K562 (cell line): ENCODE data around the gene ZFYVE28. TPM values are rescaled to one million over a fixed set of nuclear protein-coding genes. Genes with fewer than 3 reads are reported as not detected.
A peak's percentile ranks its signal among the peaks of the same experiment; 100 is the strongest.

Experiments
- BRCA1 ChIP-seq, 2 experiments: fragments of 450-650 bp in 1 of 2; sonication (generic) in 1 of 2; formaldehyde crosslinking in 1 of 2; IDR thresholded peaks; 2 replicates each; pipeline versions ENCODE4 v1.5.0 to v1.6.1; 2017 to 2020; ENCODE audit warnings: mild to moderate bottlenecking in 1 of 2, missing genetic modification reagents in 1 of 2
- CEBPZ ChIP-seq: fragments of 150-350 bp; IDR thresholded peaks from 2 replicates; pipeline ENCODE4 v1.6.1; 2014; ENCODE audit warnings: low read depth, mild to moderate bottlenecking, low read length, borderline replicate concordance
- E4F1 ChIP-seq: fragments of 250-450 bp; sonication (Bioruptor Pico); IDR thresholded peaks from 2 replicates; pipeline ENCODE4 v1.5.0; 2021; ENCODE audit warnings: mild to moderate bottlenecking, borderline replicate concordance
- ERF ChIP-seq: fragments of 450-650 bp; formaldehyde crosslinking; IDR thresholded peaks from 2 replicates; pipeline ENCODE4 v1.4.0; 2020; ENCODE audit warnings: mild to moderate bottlenecking, mixed read lengths
- ESRRB ChIP-seq: fragments of 250-450 bp; sonication (Bioruptor Pico); IDR thresholded peaks from 2 replicates; pipeline ENCODE4 v1.5.0; 2020; ENCODE audit warnings: mild to moderate bottlenecking, moderate library complexity, borderline replicate concordance
- ETS1 ChIP-seq: conservative IDR thresholded peaks from 2 replicates; pipeline ENCODE4 v1.6.1; 2011; ENCODE audit warnings: low read depth, mild to moderate bottlenecking, low read length; ENCODE audit not compliant: control insufficient read depth
- FOXP1 ChIP-seq: sonication (generic); formaldehyde crosslinking; IDR thresholded peaks from 2 replicates; pipeline ENCODE4 v1.8.0; 2022; ENCODE audit warnings: mild to moderate bottlenecking, missing genetic modification reagents
- HSF4 ChIP-seq: fragments of 250-450 bp; sonication (Bioruptor Pico); IDR thresholded peaks from 2 replicates; pipeline ENCODE4 v2.1.2; 2022; ENCODE audit warnings: mild to moderate bottlenecking, moderate library complexity, borderline replicate concordance
- IRF9 ChIP-seq: fragments of 450-650 bp; IDR thresholded peaks from 2 replicates; pipeline ENCODE4 v1.6.1; 2016; ENCODE audit warnings: missing biosample characterization, missing genetic modification characterization
- NCOR1 ChIP-seq: fragments of 450-650 bp; IDR thresholded peaks from 2 replicates; pipeline ENCODE4 v1.6.1; 2016; ENCODE audit warnings: mild to moderate bottlenecking, moderate library complexity
- NFE2L1 ChIP-seq: fragments of 450-650 bp; IDR thresholded peaks from 2 replicates; pipeline ENCODE4 v1.6.1; 2016; ENCODE audit warnings: missing genetic modification characterization, low read depth, mild to moderate bottlenecking, missing compliant biosample characterization, moderate library complexity, borderline replicate concordance
- TFAP4 ChIP-seq: sonication (generic); formaldehyde crosslinking; IDR thresholded peaks from 2 replicates; pipeline ENCODE4 v1.8.0; 2022; ENCODE audit warnings: missing genetic modification reagents, mild to moderate bottlenecking, moderate library complexity, borderline replicate concordance
- VEZF1 ChIP-seq: fragments of 200-800 bp; sonication (Bioruptor generic); IDR thresholded peaks from 2 replicates; pipeline ENCODE4 v1.6.1; 2017; ENCODE audit warnings: missing genetic modification characterization, missing compliant biosample characterization
- XRCC5 ChIP-seq: fragments of 200-400 bp; formaldehyde crosslinking; IDR thresholded peaks from 2 replicates; pipeline ENCODE4 v1.6.1; 2017; ENCODE audit warnings: low read depth, mild to moderate bottlenecking, low read length
- ZNF444 ChIP-seq: fragments of 250-450 bp; sonication (Bioruptor Pico); IDR thresholded peaks from 2 replicates; pipeline ENCODE4 v1.4.0; 2020; ENCODE audit warnings: mild to moderate bottlenecking, moderate library complexity
- ZNF583 ChIP-seq: fragments of 250-450 bp; sonication (Bioruptor Pico); IDR thresholded peaks from 2 replicates; pipeline ENCODE4 v1.4.0; 2020
- polyA plus RNA-seq, 8 experiments: library from polyadenylated mRNA; depleted of rRNA in 4 of 8; stranded (reverse) in 5 of 8; unstranded in 3 of 8; fragments of >200 nt; fragmentation: Nextera tagmentation in 2 of 8; fragmentation: Illumina TruSeq in 1 of 8; extraction: Ambion mirVana in 2 of 8; extraction: Trizol in 1 of 8; gene quantifications; 2 replicates each; pipeline versions ENCODE4 v1.2.1 to v1.2.3, GENCODE V29; 2011 to 2014; ENCODE audit warnings: inconsistent platforms in 1 of 8, missing spikeins in 1 of 8
- total RNA-seq, 7 experiments: library from RNA; depleted of rRNA in 6 of 7; stranded (reverse); fragments of >200 nt in 6 of 7; fragmentation: Illumina TruSeq in 2 of 7; extraction: Trizol in 2 of 7; gene quantifications; 2 replicates each; pipeline versions ENCODE4 v1.2.1 to v1.2.3, GENCODE V29; 2011 to 2021; ENCODE audit warnings: low replicate concordance in 1 of 7

The ZFYVE28 gene
- total and polyA plus RNA-seq, 9 of the 15 experiments (the other 6 are each of a cell fraction or from before 2014, with no cell fraction given) = 1.3 to 24.8 (median 8.9) TPM

- TF ChIP-seq TFAP4 (CRISPR knock-in tag) = 0 out of 2 replicates have a peak, but pooled peaks have one; percentile 61
- TF ChIP-seq XRCC5 = no peak
- TF ChIP-seq ETS1 = no peak
- TF ChIP-seq ZNF444 (CRISPR knock-in tag) = no peak
- TF ChIP-seq FOXP1 = no peak
- TF ChIP-seq HSF4 (CRISPR knock-in tag) = 0 out of 2 replicates have a peak, but pooled peaks have one; percentile 38
- no peak for TF ChIP-seq NCOR1
- no peak; the same call in 1 of the 2 replicates for TF ChIP-seq ERF (CRISPR knock-in tag)
- TF ChIP-seq NFE2L1 (tag) = no peak
- no peak for TF ChIP-seq BRCA1 (IDR thresholded peaks at IDR 0.05)
- no peak for TF ChIP-seq BRCA1 (CRISPR knock-in tag; IDR thresholded peaks at IDR 0.05)
- TF ChIP-seq IRF9 (tag) = no peak
- no peak for TF ChIP-seq CEBPZ
- no peak for TF ChIP-seq ESRRB (CRISPR knock-in tag)
- no peak for TF ChIP-seq E4F1 (CRISPR knock-in tag)
- TF ChIP-seq VEZF1 (CRISPR knock-in tag) = peak; percentile 32; the same call in 1 of the 2 replicates
- TF ChIP-seq ZNF583 (CRISPR knock-in tag) = no peak
These were observed 1.8 kb downstream of the ZFYVE28 start (continued) for GRCh38 chr4:2416564-2417225.
